ENCODE results near the gene PRR12.
"Not testable (repeated sequence)": the region's sequence is repeated elsewhere in the genome, so short reads cannot be mapped to it uniquely, and the experiment has no call there.

Gene PRR12

DNA sequence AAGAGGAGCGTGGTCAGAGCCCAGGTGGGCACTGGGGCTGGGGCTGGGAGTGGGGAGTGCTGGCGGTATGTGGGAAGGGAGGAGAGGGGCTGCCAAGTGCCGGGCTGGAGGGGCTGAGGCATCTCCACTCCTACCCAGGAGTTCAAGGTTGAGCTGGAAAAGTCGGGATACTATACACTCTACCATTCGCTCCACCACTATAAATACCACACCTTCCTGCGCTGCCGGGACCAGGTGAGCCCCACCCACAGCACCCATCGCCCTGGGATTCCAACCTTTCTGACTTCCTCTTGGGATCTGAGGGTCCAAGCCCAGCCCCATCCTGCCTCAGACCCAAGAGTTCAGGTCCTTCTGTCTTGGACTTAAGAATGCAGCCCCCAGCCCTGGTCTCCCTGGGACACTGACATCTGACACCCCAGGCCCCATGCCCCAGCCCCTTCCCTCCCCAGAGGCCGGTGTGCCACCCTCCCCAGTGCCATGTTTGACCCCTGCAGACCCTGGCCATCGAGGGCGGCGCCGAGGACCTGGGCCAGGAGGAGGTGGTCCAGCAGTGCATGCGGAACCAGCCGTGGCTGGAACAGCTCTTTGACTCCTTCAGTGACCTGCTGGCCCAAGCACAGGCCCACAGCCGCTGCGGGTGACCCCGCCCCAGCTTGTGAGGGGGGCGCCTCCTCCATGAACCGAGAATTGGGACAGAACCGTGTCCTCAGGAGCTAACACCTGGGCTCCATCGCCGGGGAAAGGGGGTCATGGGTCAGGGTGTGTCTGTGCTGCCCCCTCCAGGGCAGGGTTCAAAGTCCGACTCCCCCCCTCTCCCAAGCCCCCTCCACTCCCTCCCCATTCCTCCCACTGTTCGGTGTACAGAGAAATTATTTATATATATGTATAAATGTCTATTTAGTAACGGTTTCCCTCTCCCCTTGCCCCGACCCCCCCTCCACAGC lies 34.3 kb downstream of the PRR12 start:
- CTCF ChIA-PET = no interaction called here
- DNase-seq (ENCODE audit: extremely low spot score) = no peak
- TF ChIP-seq CTCF (IDR thresholded peaks at IDR 0.05; ENCODE audit: control extremely low read depth, extremely low read depth, low read depth, missing control alignments) = no peak
- POLR2A ChIA-PET = no interaction called here

GRCh38 chr19:49626226-49626625 lies 35.2 kb downstream of the PRR12 start:
- TF ChIP-seq CTCF (IDR thresholded peaks at IDR 0.05; ENCODE audit: control extremely low read depth, extremely low read depth, low read depth, missing control alignments) = no peak
- no peak for DNase-seq (ENCODE audit: extremely low spot score)
- POLR2A ChIA-PET = no interaction called here
- CTCF ChIA-PET = no interaction called here

DNA sequence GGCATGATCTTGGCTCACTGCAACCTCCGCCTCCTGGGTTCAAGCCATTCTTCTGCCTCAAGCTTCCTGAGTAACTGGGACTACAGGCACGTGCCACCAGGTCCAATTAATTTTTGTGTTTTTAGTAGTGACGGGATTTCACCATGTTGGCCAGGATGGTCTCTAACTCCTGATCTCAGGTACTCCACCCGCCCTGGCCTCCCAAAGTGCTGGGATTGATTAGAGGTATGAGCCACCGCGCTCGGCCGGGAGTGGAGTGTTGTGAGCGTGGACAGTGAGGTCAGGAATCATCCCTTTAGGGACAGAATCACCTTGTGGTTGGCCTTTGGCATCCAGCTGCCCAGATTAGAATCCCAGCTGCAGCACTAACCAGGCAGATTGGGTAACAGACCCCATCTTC lies 38.7 kb downstream of the PRR12 start:
- TF ChIP-seq CTCF (IDR thresholded peaks at IDR 0.05; ENCODE audit: control extremely low read depth, extremely low read depth, low read depth, missing control alignments) = no peak
- ChIA-PET CTCF (no interaction called here), POLR2A (no interaction called here)

GRCh38 chr19:49631014-49631588 lies 40.1 kb downstream of the PRR12 start:
- DNase-seq (ENCODE audit: extremely low spot score) = no peak
- ChIA-PET POLR2A (interaction anchor here (0.6 kb wide), 1 partner anchor 137 kb away, joined by 4 read pairs; no protein-coding TSS in a partner anchor), CTCF (interaction anchor here (0.8 to 1.2 kb wide), 2 partner anchors 24 to 42 kb away, joined by 3 read pairs; no protein-coding TSS in a partner anchor)
- TF ChIP-seq CTCF (IDR thresholded peaks at IDR 0.05; ENCODE audit: control extremely low read depth, extremely low read depth, low read depth, missing control alignments) = no peak

More for the DNA sequence above, 38.7 kb downstream of the PRR12 start:
- DNase-seq (ENCODE audit: extremely low spot score) = no peak

GRCh38 chr19:49631610-49632192 lies 40.7 kb downstream of the PRR12 start:
- no peak for TF ChIP-seq CTCF (IDR thresholded peaks at IDR 0.05; ENCODE audit: control extremely low read depth, extremely low read depth, low read depth, missing control alignments)
- ChIA-PET CTCF (interaction anchor here (0.8 kb wide), 1 partner anchor 41 kb away, joined by 3 read pairs; no protein-coding TSS in a partner anchor), POLR2A (interaction anchor here (0.6 kb wide), 1 partner anchor 137 kb away, joined by 4 read pairs; no protein-coding TSS in a partner anchor)
- DNase-seq (ENCODE audit: extremely low spot score) = no peak

- no peak for TF ChIP-seq CTCF (IDR thresholded peaks at IDR 0.05; ENCODE audit: control extremely low read depth, extremely low read depth, low read depth, missing control alignments)
- ChIA-PET CTCF (interaction anchor here (2.5 kb wide), 1 partner anchor 39 kb away, joined by 5 read pairs; no protein-coding TSS in a partner anchor), POLR2A (no interaction called here)
- DNase-seq (ENCODE audit: extremely low spot score) = no peak
These were observed 41.6 kb downstream of the PRR12 start for GRCh38 chr19:49632576-49632975.

GRCh38 chr19:49633273-49633672 lies 42.3 kb downstream of the PRR12 start:
- CTCF ChIA-PET = interaction anchor here (1.4 to 2.5 kb wide), 2 partner anchors 16 to 39 kb away, joined by 4 to 5 read pairs; no protein-coding TSS in a partner anchor
- POLR2A ChIA-PET; DNase-seq (ENCODE audit: extremely low spot score): not testable (repeated sequence)
